Vagina (tissue), 2 donors: ENCODE measurements around the gene HK2.

Source experiments
- CTCF ChIP-seq, 3 experiments: fragments of 450-650 bp in 2 of 3; fragments of 200-600 bp in 1 of 3; sonication (generic) in 1 of 3; IDR thresholded peaks; one replicate each; pipeline ENCODE4 v1.5.1; 2017 to 2019; ENCODE audit warnings: antibody characterized with exemption in 3 of 3, mild to moderate bottlenecking in 2 of 3, moderate library complexity in 2 of 3
- POLR2A ChIP-seq, 2 donors: fragments of 450-650 bp; IDR thresholded peaks; one replicate each; pipeline ENCODE4 v1.6.1; 2017; ENCODE audit warnings: antibody characterized with exemption in 2 of 2, mild to moderate bottlenecking in 2 of 2, moderate library complexity in 2 of 2

DNA sequence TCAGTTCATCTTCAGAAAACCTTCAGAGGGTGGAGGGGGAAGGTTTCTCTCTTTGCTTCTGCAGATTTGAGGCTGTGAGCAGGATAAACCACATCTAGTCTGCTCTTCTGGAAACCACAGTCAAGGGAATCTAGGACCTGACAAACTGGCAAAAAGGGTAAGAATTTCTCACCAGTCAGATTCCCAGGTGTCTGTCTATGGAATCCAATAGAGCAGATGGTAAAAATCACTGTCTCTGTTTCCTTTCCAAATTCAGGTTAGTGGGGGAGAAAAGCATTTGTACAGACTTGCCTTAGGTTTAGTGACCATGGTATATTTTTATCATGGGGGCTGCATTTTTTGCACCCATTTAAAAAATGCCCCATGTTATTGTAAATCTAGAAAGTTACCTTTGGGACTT is 62.3 kb downstream of the HK2 start:
- TF ChIP-seq POLR2A (IDR thresholded peaks at IDR 0.05) (no peak), CTCF (IDR thresholded peaks at IDR 0.05) (no peak)
